Spleen (tissue), 11 donors: Measurements from ENCODE around the gene LSMEM2. TPM values are rescaled to one million over a fixed set of nuclear protein-coding genes. Genes with fewer than 3 reads are reported as not detected.
"Not testable (repeated sequence)": the region's sequence is repeated elsewhere in the genome, so short reads cannot be mapped to it uniquely, and the experiment has no call there.

Source experiments
- DNase-seq: peaks from one replicate; pipeline ENCODE4 v3.0.0-alpha.2; 2020
- H3K27ac ChIP-seq, 8 donors: fragments of 200-600 bp; sonication (generic) in 7 of 8; 1 replicate in 4 of 8; 2 replicates in 4 of 8; pipeline versions ENCODE4 v1.5.0 to v1.8.0; 2016 to 2021; ENCODE audit warnings: inconsistent platforms in 4 of 8, mild to moderate bottlenecking in 4 of 8, moderate library complexity in 1 of 8
- H3K27me3 ChIP-seq, 7 donors: fragments of 200-600 bp; sonication (generic) in 6 of 7; replicated peaks in 1 of 7; 1 replicate in 4 of 7; 2 replicates in 3 of 7; pipeline versions ENCODE4 v1.5.0 to v1.8.0; 2016 to 2021; ENCODE audit warnings: inconsistent platforms in 3 of 7, mild to moderate bottlenecking in 1 of 7
- H3K36me3 ChIP-seq, 6 donors: fragments of 200-600 bp; sonication (generic) in 5 of 6; 1 replicate in 4 of 6; 2 replicates in 2 of 6; pipeline versions ENCODE4 v1.5.0 to v1.8.0; 2016 to 2021; ENCODE audit warnings: inconsistent platforms in 2 of 6
- H3K4me1 ChIP-seq, 6 donors: fragments of 200-600 bp; sonication (generic) in 5 of 6; 1 replicate in 3 of 6; 2 replicates in 3 of 6; pipeline versions ENCODE4 v1.5.0 to v1.8.0; 2016 to 2021; ENCODE audit warnings: inconsistent platforms in 3 of 6
- H3K4me3 ChIP-seq, 8 donors: fragments of 200-600 bp; sonication (generic) in 7 of 8; 1 replicate in 4 of 8; 2 replicates in 4 of 8; pipeline versions ENCODE4 v1.5.0 to v1.8.0; 2016 to 2021; ENCODE audit warnings: inconsistent platforms in 4 of 8, mild to moderate bottlenecking in 4 of 8, moderate library complexity in 2 of 8
- H3K9me3 ChIP-seq, 8 donors: fragments of 200-600 bp; sonication (generic) in 7 of 8; 1 replicate in 4 of 8; 2 replicates in 4 of 8; pipeline versions ENCODE4 v1.5.0 to v1.8.0; 2016 to 2021; ENCODE audit warnings: inconsistent platforms in 4 of 8
- POLR2A ChIP-seq, 3 donors: fragments of 450-650 bp; IDR thresholded peaks; one replicate each; pipeline ENCODE4 v1.5.1; 2017; ENCODE audit warnings: antibody characterized with exemption in 3 of 3, mild to moderate bottlenecking in 1 of 3
- POLR2AphosphoS5 ChIP-seq, 3 donors: sonication (generic); formaldehyde crosslinking; IDR thresholded peaks; one replicate each; pipeline ENCODE4 v1.5.1; 2017; ENCODE audit warnings: antibody characterized with exemption in 3 of 3
- WGBS, 5 donors: extraction: QIAGEN DNeasy Blood & Tissue Kit in 3 of 5; methylation state at CpG; one replicate each; pipeline versions ENCODE4 v1.1.5 to v1.1.7; 2013 to 2018; 5-methylcytosine and 5-hydroxymethylcytosine counted together
- intact Hi-C: fragments of 100-400 bp; cut with DNase I; formaldehyde crosslinking; loops from one replicate; pipeline ENCODE4 v1.15.0; 2023; ENCODE audit warnings: low total_unique reads
- polyA plus RNA-seq, 3 donors: library from polyadenylated mRNA; stranded (reverse); fragments of 200-250 nt; gene quantifications; one replicate each; pipeline ENCODE4 v1.2.1, GENCODE V29; 2013
- total RNA-seq, 7 donors: library from RNA; depleted of rRNA in 3 of 7; stranded (reverse); fragments of >200 nt in 3 of 7; fragmentation: NEBNext Ultra II Directional in 4 of 7; extraction: Animal tissue kit (Norgen Biotek cat#: 25700) in 4 of 7; gene quantifications; one replicate each; pipeline versions ENCODE4 v1.1.0 to v1.2.1, GENCODE V29; 2016 to 2021
- TF ChIP-seq, protein P1 (sequence below), 11 experiments: fragments of 200-600 bp in 7 of 11; fragments of 450-650 bp in 4 of 11; sonication (generic) in 4 of 11; IDR thresholded peaks in 8 of 11; conservative IDR thresholded peaks in 3 of 11; 1 replicate in 7 of 11; 2 replicates in 4 of 11; pipeline versions ENCODE4 v1.4.0 to v1.8.0; 2016 to 2021; ENCODE audit warnings: antibody characterized with exemption in 11 of 11, inconsistent platforms in 4 of 11, mild to moderate bottlenecking in 1 of 11
- donor health status: healthy with polysubstance abuse.
- donor health status: DM: no; HTN: no; CAD: no; lungs with moderate emphysema.
- donor health status: DM: no; HTN: no; CAD: no.
- donor health status: Bipolar disorder and iron deficiency.
- donor health status: healthy.
- donor health status: DM: no; HTN: no; CAD: no.
- donor health status: DM: yes; HTN: yes; CAD: no.

The LSMEM2 gene
- total and polyA plus RNA-seq, 10 donors, result 0.06 to 0.46 (median 0.24) TPM; not detected in 6

- WGBS, 5 donors, result 80 to 91% (median 83%) methylated on average over 4 of the region's 4 CpGs
- intact Hi-C loops, result loop anchor here (10.0 kb wide), 1 partner anchor 154 kb away; no protein-coding TSS in a partner anchor
- Histone ChIP-seq H3K27ac (no peak overlapping the region), H3K4me3 (no peak overlapping the region), H3K9me3 (no peaks in the 10 kb centered on the region), H3K36me3 (no peaks in the 10 kb centered on the region), H3K27me3 (peaks cover 5 to 50% (median 38%) of the 10 kb centered on the region in 7 donors), H3K4me1 (peaks cover 5 to 34% (median 32%) of the 10 kb centered on the region in 6 donors)
- no peak for TF ChIP-seq POLR2AphosphoS5 (IDR thresholded peaks at IDR 0.05)
- TF ChIP-seq POLR2A (IDR thresholded peaks at IDR 0.05), result no peak
- TF ChIP-seq, protein P1, sequence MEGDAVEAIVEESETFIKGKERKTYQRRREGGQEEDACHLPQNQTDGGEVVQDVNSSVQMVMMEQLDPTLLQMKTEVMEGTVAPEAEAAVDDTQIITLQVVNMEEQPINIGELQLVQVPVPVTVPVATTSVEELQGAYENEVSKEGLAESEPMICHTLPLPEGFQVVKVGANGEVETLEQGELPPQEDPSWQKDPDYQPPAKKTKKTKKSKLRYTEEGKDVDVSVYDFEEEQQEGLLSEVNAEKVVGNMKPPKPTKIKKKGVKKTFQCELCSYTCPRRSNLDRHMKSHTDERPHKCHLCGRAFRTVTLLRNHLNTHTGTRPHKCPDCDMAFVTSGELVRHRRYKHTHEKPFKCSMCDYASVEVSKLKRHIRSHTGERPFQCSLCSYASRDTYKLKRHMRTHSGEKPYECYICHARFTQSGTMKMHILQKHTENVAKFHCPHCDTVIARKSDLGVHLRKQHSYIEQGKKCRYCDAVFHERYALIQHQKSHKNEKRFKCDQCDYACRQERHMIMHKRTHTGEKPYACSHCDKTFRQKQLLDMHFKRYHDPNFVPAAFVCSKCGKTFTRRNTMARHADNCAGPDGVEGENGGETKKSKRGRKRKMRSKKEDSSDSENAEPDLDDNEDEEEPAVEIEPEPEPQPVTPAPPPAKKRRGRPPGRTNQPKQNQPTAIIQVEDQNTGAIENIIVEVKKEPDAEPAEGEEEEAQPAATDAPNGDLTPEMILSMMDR (IDR thresholded peaks at IDR 0.05 in 8 of 11, conservative IDR thresholded peaks at IDR 0.05 in 3 of 11), result no peak
- no peak for DNase-seq
Observed at GRCh38 chr3:50278123-50278879, 586 bp upstream of the LSMEM2 start.

- TF ChIP-seq POLR2AphosphoS5 (IDR thresholded peaks at IDR 0.05) (no peak), POLR2A (IDR thresholded peaks at IDR 0.05) (no peak)
- TF ChIP-seq, protein P1 (IDR thresholded peaks at IDR 0.05 in 8 of 11, conservative IDR thresholded peaks at IDR 0.05 in 3 of 11), result no peak
- no peaks in the 10 kb centered on the region for H3K9me3 ChIP-seq
- no peak for DNase-seq
- H3K27ac ChIP-seq, result no peak overlapping the region
- no peaks in the 10 kb centered on the region for H3K36me3 ChIP-seq
- peaks cover 5 to 39% (median 28%) of the 10 kb centered on the region in 7 donors for H3K27me3 ChIP-seq
- peaks cover 4 to 23% (median 20%) of the 10 kb centered on the region in 6 donors for H3K4me1 ChIP-seq
- H3K4me3 ChIP-seq, result no peak overlapping the region
- intact Hi-C loops, result loop anchor here (10.0 kb wide), 1 partner anchor 155 kb away; no protein-coding TSS in a partner anchor
- 81 to 95% (median 86%) methylated on average over 8 of the region's 8 CpGs for WGBS, 5 donors
Observed at GRCh38 chr3:50279255-50280016, 549 bp downstream of the LSMEM2 start.

GRCh38 chr3:50284121-50284520 lies 5.2 kb downstream of the LSMEM2 start:
- H3K27ac ChIP-seq, H3K27me3 ChIP-seq, H3K4me1 ChIP-seq, DNase-seq, intact Hi-C loops, H3K9me3 ChIP-seq, H3K4me3 ChIP-seq: not testable (repeated sequence)
- 85 to 95% (median 90%) methylated on average over 6 of the region's 6 CpGs for WGBS, 5 donors
- H3K36me3 ChIP-seq, result peaks cover 0 to 33% (median 28%) of the 10 kb centered on the region in 6 donors

DNA sequence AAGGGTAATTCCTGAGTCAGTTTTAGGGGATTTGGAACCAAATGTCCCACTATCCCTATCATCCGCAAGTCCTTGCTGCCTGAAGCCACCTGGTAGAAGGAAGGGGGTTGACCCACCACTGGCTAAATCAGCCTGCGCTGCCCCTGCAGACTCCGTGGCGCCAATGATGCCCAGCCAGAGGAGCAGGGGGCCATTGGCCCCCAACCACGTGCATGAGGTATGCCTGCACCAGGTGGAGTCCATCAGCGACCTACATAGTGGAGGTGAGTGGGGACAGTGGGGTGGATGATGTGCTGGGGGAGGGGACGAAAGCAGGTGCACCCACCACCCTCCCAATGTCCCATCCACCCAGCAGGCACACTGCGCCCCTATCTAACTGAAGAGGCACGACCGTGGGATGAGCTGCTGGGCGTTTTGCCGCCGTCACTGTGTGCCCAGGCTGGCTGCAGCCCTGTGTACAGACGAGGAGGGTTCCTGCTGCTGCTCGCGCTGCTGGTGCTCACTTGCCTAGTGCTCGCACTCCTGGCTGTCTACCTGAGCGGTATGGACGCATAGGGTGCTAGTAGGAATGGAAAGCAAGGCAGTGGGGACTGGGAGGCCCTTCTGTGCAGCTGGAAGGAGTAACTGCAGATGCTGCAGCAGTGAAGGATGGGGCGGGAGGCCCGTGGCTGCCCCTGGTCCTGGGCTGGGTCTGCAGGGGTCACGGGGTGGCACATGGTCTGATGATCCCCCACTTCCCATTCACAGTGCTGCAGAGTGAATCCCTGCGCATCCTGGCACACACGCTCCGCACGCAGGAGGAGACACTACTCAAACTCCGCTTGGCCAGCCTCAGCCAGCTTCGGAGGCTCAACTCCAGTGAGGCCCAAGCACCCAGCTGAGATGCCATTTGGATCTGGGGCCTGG lies 7.7 kb downstream of the LSMEM2 start:
- TF ChIP-seq POLR2AphosphoS5 (IDR thresholded peaks at IDR 0.05) (peak in 2 of 3 donors; percentile 7 to 36), POLR2A (IDR thresholded peaks at IDR 0.05) (no peak)
- peaks cover 7 to 18% (median 11%) of the 10 kb centered on the region in 6 donors for H3K4me1 ChIP-seq
- H3K4me3 ChIP-seq, result no peak overlapping the region
- intact Hi-C loops, result no loop called here
- peaks cover 0 to 48% (median 40%) of the 10 kb centered on the region in 6 donors for H3K36me3 ChIP-seq
- WGBS, 5 donors, result 85 to 96% (median 92%) methylated on average over 17 to 28 of the region's 28 CpGs
- no peaks in the 10 kb centered on the region for H3K27me3 ChIP-seq
- H3K9me3 ChIP-seq, result no peaks in the 10 kb centered on the region
- no peak overlapping the region for H3K27ac ChIP-seq
- peak; percentile 68 for DNase-seq
